ENCODE results near the gene ROR1.
A peak's percentile ranks its signal among the peaks of the same experiment; 100 is the strongest.

The ROR1 gene

GRCh38 chr1:64065571-64065970 is 291.8 kb downstream of the ROR1 start:
- H3K4me3 ChIP-seq (ENCODE audit: low read length): no peak overlapping the region
- no peak for TF ChIP-seq CTCF (IDR thresholded peaks at IDR 0.05; ENCODE audit: insufficient read depth, low read depth, low read length, missing control alignments)
- DNase-seq (ENCODE audit: low read depth): peak; percentile 28

GRCh38 chr1:64072089-64072793 is 298.4 kb downstream of the ROR1 start:
- DNase-seq (ENCODE audit: low read depth): peak; percentile 46
- TF ChIP-seq CTCF (IDR thresholded peaks at IDR 0.05; ENCODE audit: insufficient read depth, low read depth, low read length, missing control alignments): no peak
- no peak overlapping the region for H3K4me3 ChIP-seq (ENCODE audit: low read length)

- no peak for DNase-seq (ENCODE audit: low read depth)
- TF ChIP-seq CTCF (IDR thresholded peaks at IDR 0.05; ENCODE audit: insufficient read depth, low read depth, low read length, missing control alignments): no peak
- no peak overlapping the region for H3K4me3 ChIP-seq (ENCODE audit: low read length)
Observed at GRCh38 chr1:64073705-64074104, 299.9 kb downstream of the ROR1 start.

- DNase-seq (ENCODE audit: low read depth): no peak
- no peak overlapping the region for H3K4me3 ChIP-seq (ENCODE audit: low read length)
- TF ChIP-seq CTCF (IDR thresholded peaks at IDR 0.05; ENCODE audit: insufficient read depth, low read depth, low read length, missing control alignments): no peak
Observed at GRCh38 chr1:64074767-64075166, 300.9 kb downstream of the ROR1 start.

- H3K4me3 ChIP-seq (ENCODE audit: low read length): no peak overlapping the region
- peak; percentile 91 for DNase-seq (ENCODE audit: low read depth)
- TF ChIP-seq CTCF (IDR thresholded peaks at IDR 0.05; ENCODE audit: insufficient read depth, low read depth, low read length, missing control alignments): no peak
Observed at GRCh38 chr1:64077281-64077940, 303.6 kb downstream of the ROR1 start.

- no peak for TF ChIP-seq CTCF (IDR thresholded peaks at IDR 0.05; ENCODE audit: insufficient read depth, low read depth, low read length, missing control alignments)
- DNase-seq (ENCODE audit: low read depth): peak; percentile 82
- H3K4me3 ChIP-seq (ENCODE audit: low read length): no peak overlapping the region
Observed at GRCh38 chr1:64080941-64081562, 307.2 kb downstream of the ROR1 start.

All from epithelial cell of esophagus (primary cell).